Measurements from ENCODE around the gene TRIO.
A peak's percentile ranks its signal among the peaks of the same experiment; 100 is the strongest.

Gene TRIO

DNA sequence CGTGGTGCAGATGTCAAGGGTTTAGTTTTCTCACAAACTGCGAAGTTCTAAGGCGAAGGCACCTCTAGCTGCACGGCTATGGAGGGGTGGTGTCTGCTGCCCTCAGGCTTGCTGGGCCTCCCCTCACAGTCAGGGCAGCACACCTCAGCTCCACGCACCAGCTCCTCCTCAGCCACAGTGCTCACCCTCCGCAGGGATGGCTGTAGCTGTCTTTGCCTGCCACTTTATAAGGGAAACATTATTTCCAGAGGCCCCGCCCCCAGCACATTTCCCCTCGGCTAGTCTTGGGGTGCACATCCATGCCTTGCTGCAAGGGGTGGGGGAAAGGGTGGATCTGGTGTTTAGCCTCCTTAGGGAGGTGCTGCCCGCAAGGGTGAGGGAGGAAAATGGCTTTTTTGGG, 154.6 kb downstream of the TRIO start:
- no peak for DNase-seq (ENCODE audit: low read depth)

GRCh38 chr5:14298126-14298847, 155.1 kb downstream of the TRIO start:
- peak; percentile 34 for DNase-seq (ENCODE audit: low read depth)

GRCh38 chr5:14299666-14300065, 156.5 kb downstream of the TRIO start:
- DNase-seq (ENCODE audit: low read depth): no peak

DNA sequence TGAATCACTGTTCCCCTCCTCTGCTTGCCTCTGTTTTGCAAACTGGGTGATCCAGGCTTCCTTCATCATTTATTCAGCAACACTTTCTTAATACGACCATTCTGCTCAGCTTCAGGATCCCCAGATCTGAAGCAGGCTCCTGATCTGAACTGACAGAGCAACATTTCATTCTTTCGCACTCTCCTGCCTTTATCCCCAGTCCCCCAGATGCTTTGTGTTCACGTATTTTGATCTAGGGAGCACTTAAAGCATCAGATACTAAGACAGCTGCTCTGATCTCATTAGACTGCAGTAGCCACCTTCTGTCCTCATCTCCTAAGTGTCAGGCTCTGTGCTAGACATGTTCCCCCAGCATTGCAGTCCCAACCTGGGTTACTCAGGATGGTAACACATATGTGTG, 158.0 kb downstream of the TRIO start:
- DNase-seq (ENCODE audit: low read depth): no peak

- DNase-seq (ENCODE audit: low read depth): no peak
Observed at GRCh38 chr5:14302330-14302729, 159.2 kb downstream of the TRIO start.

DNA sequence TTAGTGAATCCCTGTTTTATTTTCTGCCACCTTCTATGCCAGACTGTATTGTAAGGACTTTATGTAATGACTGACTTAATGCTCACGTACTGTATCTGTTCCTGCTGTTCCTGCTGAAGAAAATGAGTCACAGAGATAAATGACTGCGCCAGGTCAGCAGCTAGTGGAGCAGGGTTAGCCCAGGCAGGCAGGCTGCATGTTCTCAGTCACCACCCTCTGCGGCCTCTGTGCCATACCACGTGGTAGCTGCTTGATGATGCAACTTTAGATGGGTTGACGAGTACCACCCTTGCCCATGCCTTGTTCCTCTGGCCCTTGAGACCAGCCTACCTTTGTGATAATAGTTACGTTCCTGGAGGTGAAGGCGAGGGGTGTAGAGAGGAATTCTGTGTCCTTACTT, 161.9 kb downstream of the TRIO start:
- DNase-seq (ENCODE audit: low read depth): peak; percentile 21

DNA sequence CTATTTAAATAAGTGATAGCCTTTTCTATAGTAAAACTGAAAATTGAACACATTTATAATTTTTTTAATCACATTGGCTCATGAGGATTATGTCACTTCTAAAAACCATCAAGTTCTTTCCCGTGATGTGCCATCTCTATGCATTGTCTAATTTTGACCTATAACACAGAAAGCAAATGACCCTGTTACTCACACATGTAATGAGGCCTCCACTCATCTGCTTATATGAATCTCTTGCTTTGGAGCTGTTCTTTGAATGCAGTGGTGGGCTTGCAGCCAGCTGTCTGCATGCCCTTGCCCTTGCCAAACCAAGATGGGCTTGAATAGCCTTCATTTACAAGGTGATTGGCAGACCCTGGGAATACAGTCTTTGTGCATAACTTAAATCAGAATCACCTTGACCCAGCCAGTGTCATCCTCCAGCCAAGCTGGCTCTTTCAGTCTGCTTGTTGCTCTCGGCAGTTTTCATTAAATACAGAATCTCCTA, 163.2 kb downstream of the TRIO start:
- no peak for DNase-seq (ENCODE audit: low read depth)

GRCh38 chr5:14308384-14309154, 165.4 kb downstream of the TRIO start:
- no peak for DNase-seq (ENCODE audit: low read depth)

DNA sequence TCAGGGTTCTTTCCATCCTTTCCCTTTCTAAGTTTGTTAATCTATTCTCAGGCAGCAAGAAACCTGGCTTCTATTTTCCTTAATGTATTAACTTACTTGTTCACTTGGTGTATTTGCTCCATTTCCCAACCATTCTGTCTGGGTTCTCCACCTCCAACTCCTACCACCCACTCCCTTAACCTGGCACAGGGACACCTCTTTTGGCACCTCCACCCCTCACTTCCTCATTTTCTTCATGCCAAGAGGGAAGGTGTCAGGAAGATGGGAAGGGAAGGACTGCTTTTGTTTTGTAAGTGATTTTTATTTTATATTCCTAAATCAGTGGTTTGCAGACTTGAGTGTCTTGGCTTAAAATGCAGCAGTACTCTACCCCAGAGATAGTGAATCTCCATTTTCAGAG, 166.1 kb downstream of the TRIO start:
- no peak for DNase-seq (ENCODE audit: low read depth)

DNA sequence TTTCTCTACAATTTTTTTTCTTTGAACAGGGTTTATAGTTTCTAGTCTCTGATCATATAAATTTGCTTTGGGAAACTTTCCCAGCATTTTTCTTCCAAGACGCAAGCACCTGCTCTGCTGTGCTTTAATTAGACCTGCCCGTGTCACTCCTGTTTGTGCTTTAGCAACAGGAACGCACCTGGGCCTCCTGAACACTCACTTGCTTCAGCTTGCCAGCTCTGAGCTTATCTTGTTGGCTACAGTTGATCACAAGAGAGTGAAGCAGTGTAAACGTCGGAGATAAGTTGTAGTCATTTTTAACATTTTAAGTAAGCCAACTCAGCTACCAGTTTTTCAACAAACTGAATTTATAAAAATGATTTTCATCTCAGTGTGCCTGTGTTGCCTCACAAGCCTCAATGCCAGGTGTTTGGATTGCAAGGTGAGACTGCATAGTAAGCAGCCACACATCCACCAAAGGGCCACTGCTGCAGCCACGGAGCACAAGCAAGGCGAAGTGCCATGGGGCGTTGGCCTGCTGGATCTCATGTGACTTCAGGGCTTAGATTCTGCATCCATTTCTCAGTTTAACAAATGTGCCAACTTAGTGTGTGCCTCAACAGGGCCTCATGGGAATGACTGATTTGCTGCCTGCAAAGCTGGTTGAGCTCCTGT, 166.9 kb downstream of the TRIO start:
- no peak for DNase-seq (ENCODE audit: low read depth)

- no peak for DNase-seq (ENCODE audit: low read depth)
Observed at GRCh38 chr5:14310901-14311300, 167.8 kb downstream of the TRIO start.

- DNase-seq (ENCODE audit: low read depth): no peak
Observed at GRCh38 chr5:14313986-14314690, 171.0 kb downstream of the TRIO start.

GRCh38 chr5:14316471-14316870, 173.3 kb downstream of the TRIO start:
- DNase-seq (ENCODE audit: low read depth): no peak

DNA sequence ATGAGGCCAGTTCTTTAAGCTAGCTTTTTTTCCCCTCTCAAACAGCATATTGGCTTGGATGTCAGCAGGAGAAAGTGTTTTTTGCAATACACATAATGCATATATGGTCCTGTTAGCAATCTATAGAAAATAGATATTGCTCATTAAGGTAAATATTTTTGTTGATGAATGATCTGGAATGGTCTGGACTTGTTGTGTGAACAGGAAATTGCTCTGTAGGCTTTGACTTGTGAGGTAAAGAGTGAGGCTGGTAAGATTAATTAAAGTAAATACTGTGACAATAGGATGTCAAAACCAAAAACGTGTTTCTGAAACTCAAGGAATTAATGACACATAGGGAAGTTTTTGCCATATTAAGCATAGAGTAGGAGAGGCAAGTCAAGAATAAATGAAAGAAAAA, 176.0 kb downstream of the TRIO start:
- no peak for DNase-seq (ENCODE audit: low read depth)

DNA sequence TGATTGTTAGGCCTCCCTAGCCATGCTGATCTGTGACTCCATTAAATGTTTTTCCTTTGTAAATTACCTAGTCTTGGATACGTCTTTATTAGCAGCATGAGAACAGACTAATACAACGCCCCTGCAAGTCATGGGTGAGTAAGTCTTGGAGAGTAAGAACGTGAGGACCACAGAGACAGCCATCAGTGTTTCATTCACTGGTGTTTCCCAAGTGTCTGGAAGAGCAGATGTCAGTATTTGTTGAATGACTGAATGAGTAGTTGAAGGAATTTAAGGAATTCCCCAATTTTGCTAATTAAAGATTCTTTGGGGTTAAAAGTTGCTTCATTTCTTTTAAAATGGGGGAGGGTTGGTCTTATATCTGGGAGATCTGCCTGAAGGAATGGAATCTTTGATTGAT, 178.8 kb downstream of the TRIO start:
- DNase-seq (ENCODE audit: low read depth): no peak

GRCh38 chr5:14322437-14323187, 179.5 kb downstream of the TRIO start:
- DNase-seq (ENCODE audit: low read depth): no peak

DNA sequence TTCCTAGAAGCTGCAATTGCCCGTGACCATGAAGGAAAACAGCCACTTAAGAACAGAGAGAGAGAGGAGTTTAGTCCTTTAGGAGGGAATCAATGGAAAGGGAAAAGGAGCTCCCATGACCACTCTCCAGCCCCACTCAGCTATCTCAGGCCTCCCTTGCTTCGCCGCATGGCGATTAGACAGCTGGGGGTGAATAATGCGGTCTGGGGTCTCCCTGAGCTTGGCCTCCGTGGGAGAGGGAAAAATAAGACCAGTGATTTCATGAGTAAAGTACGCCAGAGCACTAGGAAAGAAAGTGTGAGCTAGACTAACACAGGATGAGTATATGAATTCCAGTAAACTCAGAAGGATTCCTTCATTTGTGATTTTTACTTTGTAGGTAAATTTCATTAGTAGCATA, 180.3 kb downstream of the TRIO start:
- no peak for DNase-seq (ENCODE audit: low read depth)

GRCh38 chr5:14325369-14325768, 182.2 kb downstream of the TRIO start:
- no peak for DNase-seq (ENCODE audit: low read depth)

- no peak for DNase-seq (ENCODE audit: low read depth)
Observed at GRCh38 chr5:14326035-14326903, 183.1 kb downstream of the TRIO start.

DNA sequence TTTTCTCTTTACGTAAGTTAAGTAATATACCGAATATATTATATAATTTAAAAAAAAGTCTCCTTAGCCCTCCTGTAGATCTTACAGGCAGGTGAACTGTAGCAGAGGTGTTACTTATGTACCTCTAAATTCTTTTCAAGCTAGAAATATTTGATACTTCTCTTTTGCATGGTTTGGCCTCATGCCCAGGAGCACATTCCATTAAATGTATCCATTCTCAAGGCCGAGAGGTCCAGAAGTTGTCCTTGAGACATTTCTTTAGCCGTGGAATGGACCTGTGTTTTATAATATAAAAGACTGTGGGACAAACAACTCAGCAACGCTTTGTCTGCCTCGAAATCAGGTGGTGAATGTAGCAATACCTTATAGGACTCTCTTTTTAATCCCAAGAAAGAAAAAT, 184.5 kb downstream of the TRIO start:
- DNase-seq (ENCODE audit: low read depth): no peak

GRCh38 chr5:14328144-14328543, 185.0 kb downstream of the TRIO start:
- DNase-seq (ENCODE audit: low read depth): no peak
